Muscle layer of duodenum (tissue), 2 donors: ENCODE data around the gene ETV6.

Source experiments
- H3K27ac ChIP-seq: one replicate; pipeline ENCODE4 v1.7.0; 2013; ENCODE audit warnings: mild to moderate bottlenecking, low read length
- H3K27me3 ChIP-seq: one replicate; pipeline ENCODE4 v1.7.0; 2013; ENCODE audit warnings: low read depth, mild to moderate bottlenecking, control low read depth, low read length
- H3K36me3 ChIP-seq, 2 donors: one replicate each; pipeline ENCODE4 v1.7.0; 2013; ENCODE audit warnings: low read length in 2 of 2, control low read depth in 1 of 2, mild to moderate bottlenecking in 1 of 2; ENCODE audit not compliant: insufficient read depth in 2 of 2, control insufficient read depth in 1 of 2
- H3K4me1 ChIP-seq, 2 donors: one replicate each; pipeline ENCODE4 v1.7.0; 2013; ENCODE audit warnings: low read length in 2 of 2, mild to moderate bottlenecking in 2 of 2, control low read depth in 1 of 2, moderate library complexity in 1 of 2; ENCODE audit not compliant: insufficient read depth in 2 of 2, control insufficient read depth in 1 of 2
- H3K4me3 ChIP-seq, 2 donors: one replicate each; pipeline ENCODE4 v1.7.0; 2013; ENCODE audit warnings: low read length in 2 of 2, low read depth in 1 of 2, mild to moderate bottlenecking in 1 of 2
- H3K9me3 ChIP-seq, 2 donors: one replicate each; pipeline ENCODE4 v1.7.0; 2013; ENCODE audit warnings: low read length in 2 of 2, control low read depth in 1 of 2, mild to moderate bottlenecking in 1 of 2; ENCODE audit not compliant: control insufficient read depth in 1 of 2
- donor health status: healthy.

ETV6 gene

DNA sequence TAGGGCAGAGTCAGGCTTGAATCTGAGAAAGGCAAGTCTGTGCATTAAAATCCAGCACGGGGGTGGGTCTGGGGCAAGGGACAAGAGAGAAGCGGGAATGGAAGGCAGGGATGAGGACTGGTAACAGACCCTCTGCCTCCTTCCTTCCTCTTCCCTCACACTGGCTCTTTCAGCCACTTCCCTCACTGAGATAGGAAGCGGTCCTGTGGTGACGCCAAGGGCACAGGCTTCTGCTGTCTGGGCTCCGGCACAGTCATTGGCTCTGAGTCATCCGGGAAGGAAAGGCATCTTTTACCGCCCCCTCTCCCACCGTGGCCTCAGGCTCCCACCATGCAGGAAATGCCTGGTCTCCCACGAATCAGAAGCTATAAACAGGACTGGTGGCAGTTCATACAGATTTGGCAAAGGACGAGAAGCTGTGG, 70.2 kb downstream of the ETV6 start:
- H3K4me3 ChIP-seq: no peak overlapping the region
- H3K27me3 ChIP-seq: no peaks in the 10 kb centered on the region
- H3K36me3 ChIP-seq: peaks cover 0 to 4% of the 10 kb centered on the region in 2 donors
- H3K4me1 ChIP-seq: peaks cover 22 to 59% of the 10 kb centered on the region in 2 donors
- H3K27ac ChIP-seq: peak overlapping the region; percentile 56
- no peaks in the 10 kb centered on the region for H3K9me3 ChIP-seq

- peaks cover 31 to 63% of the 10 kb centered on the region in 2 donors for H3K4me1 ChIP-seq
- H3K27ac ChIP-seq: no peak overlapping the region
- no peak overlapping the region for H3K4me3 ChIP-seq
- H3K36me3 ChIP-seq: no peaks in the 10 kb centered on the region
- no peaks in the 10 kb centered on the region for H3K27me3 ChIP-seq
- no peaks in the 10 kb centered on the region for H3K9me3 ChIP-seq
Observed at GRCh38 chr12:11722071-11722470, 72.6 kb downstream of the ETV6 start.

DNA sequence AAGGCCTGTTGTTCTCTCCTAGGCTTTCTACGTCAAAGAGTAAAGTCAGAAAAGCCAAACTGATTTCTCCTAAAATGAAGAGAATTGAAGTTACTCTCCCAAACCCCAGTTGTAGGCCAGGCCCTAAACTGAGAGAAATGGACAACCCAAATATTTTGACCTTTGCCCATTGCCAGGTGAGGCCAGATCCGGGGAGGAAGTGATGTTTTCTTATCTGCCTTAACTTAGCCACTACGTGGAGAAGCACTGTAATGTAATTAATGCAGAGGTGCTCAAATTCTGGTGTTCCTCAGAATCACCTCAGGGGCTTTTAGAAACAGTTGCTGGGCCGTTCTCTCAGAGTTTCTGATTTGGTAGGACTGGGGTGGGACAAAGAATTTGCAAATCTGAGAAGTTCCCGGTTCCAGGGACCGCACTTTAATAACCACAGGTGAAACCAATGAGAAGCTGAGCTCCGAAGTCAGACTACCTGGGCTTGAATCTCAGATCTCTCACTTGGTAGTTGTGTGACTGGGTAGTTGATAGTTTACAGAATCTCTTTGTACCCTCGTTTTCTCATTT, 73.2 kb downstream of the ETV6 start:
- peaks cover 28 to 61% of the 10 kb centered on the region in 2 donors for H3K4me1 ChIP-seq
- no peaks in the 10 kb centered on the region for H3K9me3 ChIP-seq
- no peak overlapping the region for H3K27ac ChIP-seq
- no peak overlapping the region for H3K4me3 ChIP-seq
- no peaks in the 10 kb centered on the region for H3K27me3 ChIP-seq
- no peaks in the 10 kb centered on the region for H3K36me3 ChIP-seq

- Histone ChIP-seq H3K36me3 (no peaks in the 10 kb centered on the region), H3K27me3 (no peaks in the 10 kb centered on the region), H3K4me1 (peaks cover 21 to 55% of the 10 kb centered on the region in 2 donors), H3K9me3 (no peaks in the 10 kb centered on the region), H3K27ac (peak overlapping the region; percentile 7), H3K4me3 (no peak overlapping the region)
Observed at GRCh38 chr12:11723993-11724392, 74.5 kb downstream of the ETV6 start.

DNA sequence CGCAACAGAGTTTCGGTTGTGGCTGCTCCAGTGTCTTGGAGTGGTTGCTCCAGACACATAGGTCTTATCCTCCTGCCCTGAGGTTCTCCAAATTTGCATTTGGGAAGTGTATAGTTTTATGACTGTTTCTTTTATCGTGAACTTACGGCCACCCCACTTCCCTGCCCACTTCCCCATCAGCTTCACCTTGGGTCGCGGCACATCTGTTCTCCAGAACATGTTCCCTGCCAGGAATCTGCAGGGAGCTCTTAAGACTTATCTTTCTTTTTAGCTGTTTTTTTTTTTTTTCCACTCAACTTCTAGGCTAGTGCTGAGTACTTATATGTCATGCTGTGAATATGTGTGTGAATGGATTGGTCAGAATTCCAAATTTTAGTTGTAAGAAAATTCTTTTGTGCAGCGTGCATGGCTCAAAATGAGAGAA, 75.4 kb downstream of the ETV6 start:
- peak overlapping the region in 1 of 2 donors; percentile 12 for H3K4me3 ChIP-seq
- H3K27ac ChIP-seq: peak overlapping the region; percentile 61
- H3K27me3 ChIP-seq: no peaks in the 10 kb centered on the region
- peaks cover 13 to 46% of the 10 kb centered on the region in 2 donors for H3K4me1 ChIP-seq
- H3K9me3 ChIP-seq: no peaks in the 10 kb centered on the region
- no peaks in the 10 kb centered on the region for H3K36me3 ChIP-seq

- Histone ChIP-seq H3K9me3 (no peaks in the 10 kb centered on the region), H3K4me3 (no peak overlapping the region), H3K27ac (peak overlapping the region; percentile 32), H3K36me3 (no peaks in the 10 kb centered on the region), H3K27me3 (no peaks in the 10 kb centered on the region), H3K4me1 (peaks cover 20 to 38% of the 10 kb centered on the region in 2 donors)
Observed at GRCh38 chr12:11725686-11726085, 76.2 kb downstream of the ETV6 start.

DNA sequence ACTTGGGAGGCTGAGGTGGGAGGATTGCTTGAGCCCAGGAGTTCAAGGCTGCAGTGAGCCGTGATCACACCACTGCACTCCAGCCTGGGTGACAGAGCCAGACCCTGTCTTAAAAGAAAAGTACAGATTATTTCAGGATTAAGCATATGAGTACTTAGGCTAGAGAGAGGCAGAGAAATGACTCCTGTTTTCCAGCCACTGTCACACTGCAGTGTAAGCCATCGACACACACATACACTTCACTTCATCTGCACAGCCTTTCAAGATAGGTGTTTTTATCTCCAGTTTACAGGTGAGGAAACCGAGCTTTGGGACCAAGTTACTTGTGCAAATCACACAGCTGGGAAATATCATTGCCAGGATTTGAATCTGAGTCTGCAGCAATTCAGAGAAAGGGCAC, 77.2 kb downstream of the ETV6 start:
- no peaks in the 10 kb centered on the region for H3K9me3 ChIP-seq
- H3K27me3 ChIP-seq: no peaks in the 10 kb centered on the region
- H3K4me1 ChIP-seq: peaks cover 30 to 40% of the 10 kb centered on the region in 2 donors
- peak overlapping the region; percentile 34 for H3K27ac ChIP-seq
- H3K36me3 ChIP-seq: no peaks in the 10 kb centered on the region
- H3K4me3 ChIP-seq: no peak overlapping the region

GRCh38 chr12:11727133-11727664, 77.7 kb downstream of the ETV6 start:
- no peaks in the 10 kb centered on the region for H3K9me3 ChIP-seq
- no peak overlapping the region for H3K4me3 ChIP-seq
- peak overlapping the region; percentile 34 for H3K27ac ChIP-seq
- no peaks in the 10 kb centered on the region for H3K36me3 ChIP-seq
- H3K27me3 ChIP-seq: no peaks in the 10 kb centered on the region
- peaks cover 36 to 45% of the 10 kb centered on the region in 2 donors for H3K4me1 ChIP-seq

- Histone ChIP-seq H3K9me3 (no peaks in the 10 kb centered on the region), H3K4me1 (peaks cover 39 to 44% of the 10 kb centered on the region in 2 donors), H3K27ac (peak overlapping the region; percentile 11), H3K4me3 (no peak overlapping the region), H3K36me3 (no peaks in the 10 kb centered on the region), H3K27me3 (no peaks in the 10 kb centered on the region)
Observed at GRCh38 chr12:11728154-11728755, 78.8 kb downstream of the ETV6 start.

GRCh38 chr12:11729008-11729407, 79.5 kb downstream of the ETV6 start:
- H3K36me3 ChIP-seq: no peaks in the 10 kb centered on the region
- no peaks in the 10 kb centered on the region for H3K9me3 ChIP-seq
- no peak overlapping the region for H3K4me3 ChIP-seq
- H3K27ac ChIP-seq: peak overlapping the region; percentile 36
- peaks cover 36 to 39% of the 10 kb centered on the region in 2 donors for H3K4me1 ChIP-seq
- H3K27me3 ChIP-seq: no peaks in the 10 kb centered on the region

GRCh38 chr12:11729439-11730150, 80.1 kb downstream of the ETV6 start:
- no peaks in the 10 kb centered on the region for H3K9me3 ChIP-seq
- no peak overlapping the region for H3K4me3 ChIP-seq
- peak overlapping the region; percentile 36 for H3K27ac ChIP-seq
- H3K4me1 ChIP-seq: peaks cover 31 to 38% of the 10 kb centered on the region in 2 donors
- H3K36me3 ChIP-seq: no peaks in the 10 kb centered on the region
- H3K27me3 ChIP-seq: no peaks in the 10 kb centered on the region
